ENCODE data around the gene NPC2.
"Not testable (repeated sequence)": the region's sequence is repeated elsewhere in the genome, so short reads cannot be mapped to it uniquely, and the experiment has no call there.

NPC2 gene

DNA sequence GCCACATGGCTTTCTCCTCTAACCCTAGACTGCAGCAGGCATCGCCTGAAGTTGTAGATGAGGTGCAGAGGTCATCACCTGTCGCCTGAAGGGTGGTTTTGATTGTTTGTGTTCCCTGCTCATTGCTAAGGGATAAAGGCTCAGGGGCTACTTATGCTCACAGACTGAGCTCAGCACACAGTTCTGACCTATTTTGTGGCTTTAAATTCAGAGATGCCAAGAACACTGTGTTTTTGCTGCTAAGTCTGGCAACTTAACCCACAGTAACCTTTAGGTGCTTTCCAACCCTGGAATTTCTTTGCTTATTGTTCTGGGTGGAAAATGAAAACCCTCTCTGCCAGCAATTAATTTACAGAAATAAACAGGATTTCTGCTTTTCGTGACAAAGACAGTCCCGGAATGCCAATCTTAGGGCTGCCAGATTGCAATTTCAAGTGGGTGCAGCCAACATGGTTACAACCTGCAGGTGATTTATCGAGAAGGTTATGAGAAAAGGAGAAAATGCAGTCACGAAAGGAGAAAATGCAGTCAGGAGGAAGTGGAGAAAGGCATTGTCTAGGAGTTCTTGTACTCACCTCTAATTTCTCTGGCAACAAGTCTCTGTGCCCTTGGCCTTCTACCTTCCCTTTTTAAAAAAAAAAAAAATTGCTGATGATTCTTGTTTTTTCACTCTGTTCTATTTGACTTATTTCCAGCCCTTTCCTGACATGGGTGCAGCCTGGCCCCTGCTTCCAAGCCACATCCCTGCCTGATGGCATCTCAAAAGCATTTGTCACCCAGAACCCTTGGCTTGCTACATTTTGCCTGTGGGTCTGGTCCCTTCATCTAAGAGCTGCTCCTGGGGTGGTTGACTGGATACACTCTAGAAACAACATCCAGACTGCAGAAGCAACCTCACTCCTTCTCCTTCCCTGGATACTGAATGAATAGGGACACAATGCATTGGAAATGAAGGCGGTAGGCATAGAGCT, 23.3 kb downstream of the NPC2 start:
- DNase-seq (ENCODE audit: low spot score): no peak

DNA sequence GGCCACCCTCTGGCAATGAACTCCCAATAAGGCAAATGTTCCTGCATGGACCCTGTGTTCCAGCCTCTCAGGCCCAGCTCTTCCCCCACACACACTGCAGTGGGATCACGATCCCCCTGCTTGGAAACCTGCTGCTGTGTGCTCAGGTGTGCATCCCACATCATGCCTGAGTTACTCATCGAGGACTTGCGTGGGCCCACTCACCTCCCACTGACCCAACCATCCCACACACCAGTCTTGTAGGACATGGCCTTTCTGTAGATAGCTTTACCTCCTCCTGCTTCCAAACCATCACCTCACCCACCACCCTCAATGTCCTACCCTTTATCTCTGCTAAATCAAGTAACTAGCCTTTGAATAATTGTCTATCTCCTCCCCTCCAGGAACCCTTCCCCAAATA, 24.6 kb downstream of the NPC2 start:
- no peak for DNase-seq (ENCODE audit: low spot score)

DNA sequence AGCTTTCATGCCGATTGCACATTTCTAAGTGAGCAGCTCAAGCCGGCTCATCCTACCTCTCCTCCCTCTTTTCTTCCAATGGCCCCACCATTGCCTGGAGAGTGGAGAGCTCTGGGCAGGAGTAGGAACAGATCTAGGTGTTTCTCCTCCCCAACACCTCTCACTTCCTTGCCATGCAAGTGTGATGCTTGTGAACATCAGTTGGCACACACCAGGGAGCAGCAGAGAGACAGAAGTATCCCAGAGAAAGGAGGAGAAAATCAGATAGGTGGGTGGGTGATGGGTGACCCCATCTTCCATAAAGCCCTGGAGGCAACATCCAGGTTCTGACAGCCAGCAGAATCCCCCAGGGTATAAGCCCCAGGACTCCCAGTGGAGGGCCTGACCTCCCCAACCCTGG, 27.8 kb downstream of the NPC2 start:
- no peak for DNase-seq (ENCODE audit: low spot score)

DNA sequence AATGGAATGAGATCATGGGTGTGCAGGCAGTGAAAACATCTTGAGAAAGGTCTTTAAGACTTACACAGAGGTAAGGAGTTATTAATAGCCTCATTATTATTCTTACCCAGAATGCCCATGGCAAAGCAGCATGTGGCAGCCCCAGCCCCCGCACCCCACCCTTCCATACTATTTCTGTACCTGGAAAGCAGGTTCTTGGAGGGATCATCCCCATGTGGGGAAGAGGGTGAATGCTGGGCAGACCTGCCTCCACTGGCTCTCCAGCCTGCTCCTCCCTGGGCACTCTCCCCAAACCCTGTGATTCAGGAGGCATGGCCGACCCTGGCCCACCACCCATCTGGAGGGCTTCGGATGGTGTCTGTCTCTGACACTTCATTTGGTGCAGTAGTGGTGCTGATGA, 28.3 kb downstream of the NPC2 start:
- no peak for DNase-seq (ENCODE audit: low spot score)

DNA sequence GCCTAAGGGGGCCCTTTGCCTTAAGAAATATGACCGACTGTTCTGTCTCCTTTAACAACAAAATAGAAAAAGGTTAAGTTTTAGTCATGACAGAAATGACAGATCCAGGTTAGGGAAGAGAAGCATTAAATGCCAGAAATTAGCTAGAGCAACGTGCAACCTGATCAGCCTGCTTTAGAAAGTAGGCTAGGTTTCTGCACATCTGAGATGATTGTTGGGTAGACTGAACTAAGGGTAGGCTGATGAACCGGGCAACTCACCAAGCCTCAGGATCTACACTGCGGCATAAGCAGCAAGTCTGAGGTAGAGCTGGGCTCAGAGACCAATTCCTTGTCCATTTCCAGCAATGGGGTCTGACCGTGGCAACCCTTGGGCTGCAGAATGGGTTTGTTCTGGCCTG, 29.4 kb downstream of the NPC2 start:
- DNase-seq (ENCODE audit: low spot score): no peak

DNA sequence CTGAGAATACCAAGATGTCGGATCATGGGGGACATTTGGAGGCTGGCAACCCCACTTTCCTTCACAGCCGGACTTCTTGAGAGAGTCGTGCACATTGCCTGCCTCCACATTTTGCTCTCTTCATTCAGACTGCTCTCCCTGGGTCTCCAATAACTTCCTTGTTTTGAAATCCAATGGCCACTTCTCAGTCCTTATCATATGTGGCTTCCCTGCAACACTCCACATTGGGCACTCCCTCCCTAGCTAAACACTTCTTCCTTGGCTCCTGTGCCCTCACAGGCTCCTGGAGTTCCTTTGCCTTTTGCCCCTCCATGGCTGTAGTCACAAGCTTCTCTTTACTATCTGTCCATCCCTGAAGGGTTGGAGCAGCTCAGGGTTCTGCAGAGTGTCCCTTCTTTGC, 30.1 kb downstream of the NPC2 start:
- DNase-seq (ENCODE audit: low spot score): no peak

DNA sequence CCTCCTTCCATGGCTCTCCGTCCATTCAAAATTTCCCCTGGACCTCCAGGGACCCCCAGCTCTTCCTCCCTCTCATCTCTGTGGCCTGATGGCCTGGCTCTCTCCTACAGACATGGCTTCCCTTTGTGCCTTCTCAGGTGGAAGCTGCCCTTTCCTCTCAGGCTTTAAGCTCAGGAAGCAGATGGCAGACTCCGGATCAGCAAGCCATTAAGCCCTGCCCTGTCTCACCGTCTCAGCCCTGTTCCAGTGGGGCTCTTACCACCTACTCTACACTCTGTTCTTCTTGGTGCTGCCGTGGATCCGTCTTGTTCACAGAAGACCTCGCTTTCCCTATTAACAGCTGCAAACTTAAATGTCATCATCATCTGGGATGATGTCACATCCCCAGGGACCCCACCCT, 33.1 kb downstream of the NPC2 start:
- no peak for DNase-seq (ENCODE audit: low spot score)

DNA sequence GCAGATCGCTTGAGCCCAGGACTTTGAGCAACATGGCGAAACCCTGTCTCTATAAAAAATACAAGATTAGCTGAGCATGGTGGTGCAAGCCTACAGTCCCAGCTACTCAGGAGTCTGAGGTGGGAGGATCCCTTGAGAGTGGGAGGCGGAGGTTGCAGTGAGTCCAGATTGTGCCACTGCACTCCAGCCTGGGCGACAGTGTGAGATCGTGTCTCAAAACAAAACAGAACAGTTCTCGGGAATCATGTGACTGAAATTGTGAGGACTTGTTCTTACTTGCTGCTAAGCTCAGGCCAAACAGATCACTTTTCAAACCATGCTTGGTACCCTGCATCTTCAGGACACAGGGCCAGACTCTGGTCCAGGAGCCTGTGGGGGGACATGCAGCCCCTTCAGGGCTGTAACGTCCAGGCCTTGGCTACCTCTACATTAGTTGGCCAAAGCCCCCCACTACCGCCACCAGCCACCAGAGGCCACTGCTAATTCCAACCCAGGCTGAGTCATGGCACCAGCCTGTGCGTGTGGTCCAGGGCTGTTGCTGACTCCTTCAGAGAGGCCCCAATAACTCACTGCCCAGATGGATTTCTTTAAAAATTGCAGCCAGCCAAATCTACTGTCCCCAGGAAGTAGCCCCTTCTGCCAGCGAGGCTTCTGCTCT, 33.7 kb downstream of the NPC2 start:
- peak; percentile 26 for DNase-seq (ENCODE audit: low spot score)

DNA sequence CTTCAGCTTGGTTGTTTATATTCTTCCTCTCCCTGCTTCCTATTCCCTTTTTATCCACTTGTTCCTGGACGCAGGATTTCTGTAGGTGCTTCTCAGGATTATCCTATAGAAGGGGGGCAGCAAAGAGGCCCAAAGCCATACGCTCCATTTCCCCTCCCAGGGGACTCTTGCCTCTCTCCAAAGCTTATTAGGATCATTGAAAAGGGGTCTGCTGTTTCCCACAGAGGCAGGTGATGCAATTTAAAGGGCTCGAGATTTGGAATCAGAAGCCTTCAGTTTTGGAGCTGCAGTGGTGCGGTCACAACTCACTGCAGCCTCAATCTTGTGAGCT, 35.6 kb downstream of the NPC2 start:
- no peak for DNase-seq (ENCODE audit: low spot score)

DNA sequence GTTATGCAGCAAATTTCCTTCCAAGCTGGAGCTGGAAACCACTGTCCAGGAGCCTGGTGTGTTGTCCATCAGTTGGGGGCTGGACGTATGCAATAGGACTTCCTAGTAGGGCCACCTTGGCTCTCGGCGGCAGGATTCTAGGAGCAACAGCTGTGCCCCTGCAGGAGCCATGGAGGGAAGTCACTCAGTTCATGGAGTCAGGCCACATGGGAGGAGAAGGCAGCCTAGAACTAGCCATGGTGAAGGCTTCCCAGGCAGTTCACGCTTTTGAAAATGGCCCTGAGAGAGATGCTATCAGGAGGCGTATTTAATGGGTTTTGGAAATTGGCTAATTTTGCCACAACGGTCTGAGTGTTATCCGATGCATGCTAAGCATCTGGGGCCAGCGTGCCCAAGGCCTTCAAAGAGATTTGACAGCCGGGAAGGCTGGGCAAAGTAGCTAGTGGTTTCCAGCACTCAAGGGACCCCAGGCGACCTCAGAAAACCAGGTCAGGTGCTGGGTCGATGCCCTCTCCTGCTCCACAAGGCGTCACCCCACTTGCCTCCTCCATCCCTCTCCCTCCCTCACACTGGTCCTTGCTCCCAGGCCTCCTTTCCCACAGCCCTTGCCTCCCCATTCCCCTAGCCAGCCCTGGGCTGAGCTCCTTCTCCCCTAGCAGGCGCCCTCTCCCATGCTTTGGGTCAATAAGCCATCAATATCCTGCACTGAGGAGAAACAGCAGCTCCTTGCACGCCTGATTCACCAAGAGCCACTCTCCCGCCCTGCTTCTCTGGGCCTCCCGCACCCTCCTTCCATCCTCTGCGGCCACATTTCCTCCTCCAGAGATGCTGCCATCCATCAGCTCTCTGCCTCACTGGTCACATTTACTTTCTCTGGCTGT, 36.2 kb downstream of the NPC2 start:
- no peak for DNase-seq (ENCODE audit: low spot score)

DNA sequence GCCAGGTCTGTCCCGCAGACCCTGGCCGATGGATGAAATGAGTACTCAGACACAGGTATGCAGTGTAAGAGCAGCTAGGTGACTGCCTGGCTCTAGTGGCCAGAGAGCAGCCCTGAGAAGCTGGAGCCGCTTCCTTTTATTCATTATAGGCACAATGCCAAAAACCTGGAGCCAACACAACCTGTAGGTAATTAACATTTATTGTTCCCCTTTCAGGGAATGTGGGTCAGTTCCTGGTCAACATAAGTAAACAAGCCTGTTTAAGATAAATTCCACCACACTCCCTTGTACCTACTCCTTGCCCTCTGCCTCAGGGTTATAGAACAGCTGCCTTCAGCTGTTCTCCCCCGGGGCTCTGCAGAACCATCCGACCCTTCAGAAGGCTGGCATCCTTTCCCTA, 38.7 kb downstream of the NPC2 start:
- not testable (repeated sequence) for DNase-seq (ENCODE audit: low spot score)

DNA sequence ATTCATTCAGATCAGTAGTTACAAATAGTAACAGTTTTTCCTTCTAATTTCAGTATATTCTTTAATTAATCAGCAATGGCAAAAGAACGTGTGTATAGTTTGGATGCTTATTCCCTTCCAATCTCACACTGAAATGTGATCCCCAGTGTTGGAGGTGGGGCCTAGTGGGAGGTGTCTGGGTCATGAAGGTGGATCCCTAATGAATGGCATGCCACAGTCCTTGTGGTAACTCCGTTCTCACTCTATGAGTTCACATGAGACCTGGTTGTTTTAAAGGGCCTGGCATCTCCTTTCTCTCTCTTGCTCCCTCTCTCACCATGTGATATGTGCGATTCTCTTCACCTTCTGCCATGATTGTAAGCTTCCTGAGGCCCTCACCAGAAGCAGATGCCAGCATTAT, 48.2 kb downstream of the NPC2 start:
- DNase-seq (ENCODE audit: low spot score): no peak

DNA sequence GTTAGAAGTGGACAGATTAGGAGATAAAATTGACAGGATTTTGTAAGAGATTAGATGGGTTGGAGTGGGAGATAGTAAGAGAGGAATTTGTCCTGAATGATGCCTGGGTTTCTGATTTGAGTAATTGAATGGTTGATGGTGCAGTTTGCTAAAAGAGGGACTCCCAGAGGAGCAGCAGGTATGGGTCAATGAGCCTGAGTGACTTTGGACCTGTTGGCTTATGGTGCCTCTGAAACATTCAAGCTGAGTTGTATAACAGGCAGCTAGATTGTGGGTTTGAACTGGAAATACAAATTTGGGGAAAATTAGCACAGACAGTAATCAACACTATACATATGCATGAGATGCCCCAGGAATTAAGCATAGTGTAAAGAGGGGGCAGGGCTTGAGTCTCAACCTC, 50.3 kb downstream of the NPC2 start:
- no peak for DNase-seq (ENCODE audit: low spot score)

DNA sequence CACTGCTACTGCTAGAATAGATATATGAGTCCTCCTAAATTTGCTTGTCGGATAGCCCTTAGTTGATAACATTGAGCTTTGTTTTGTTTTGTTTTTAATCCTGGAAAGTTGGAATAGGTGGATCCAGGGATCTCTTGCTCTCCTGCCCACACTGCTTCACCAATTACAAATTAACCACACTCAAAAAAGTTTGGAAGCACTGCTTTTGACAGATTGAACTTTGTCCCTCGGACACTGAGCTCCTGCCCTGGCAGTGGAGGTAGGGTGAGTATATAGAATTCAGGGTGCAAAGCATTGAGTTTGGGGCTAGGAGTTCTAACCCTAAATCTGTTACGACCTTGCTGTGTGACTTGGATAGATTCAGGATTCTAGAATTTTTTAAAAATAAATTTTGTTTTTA, 52.0 kb downstream of the NPC2 start:
- no peak for DNase-seq (ENCODE audit: low spot score)

DNA sequence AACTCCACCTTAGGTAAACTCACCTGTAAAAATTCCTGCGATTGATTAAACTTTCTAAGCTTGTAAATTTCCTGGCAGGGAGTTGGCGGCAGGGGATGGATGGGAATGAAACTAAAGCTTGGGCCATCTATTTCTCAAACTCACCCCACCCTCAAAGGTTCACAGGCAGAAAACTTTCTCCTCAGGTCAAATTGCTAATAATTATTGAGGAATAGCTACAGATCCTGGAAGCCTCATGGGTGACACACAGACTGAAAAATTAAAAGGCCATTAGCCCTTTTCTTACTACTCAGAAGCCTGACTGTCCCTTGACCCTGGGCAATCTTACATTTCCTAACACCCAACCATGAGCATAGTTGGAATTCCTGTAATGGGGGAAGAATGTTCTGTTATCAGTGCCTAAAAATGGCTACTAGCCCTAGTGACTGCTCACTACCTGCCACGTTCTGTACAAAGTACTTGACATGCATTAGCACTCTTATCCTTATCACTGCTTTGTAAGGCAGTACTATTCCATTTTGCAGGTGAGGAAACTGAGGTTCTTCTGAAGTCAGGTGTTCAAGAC, 54.7 kb downstream of the NPC2 start:
- no peak for DNase-seq (ENCODE audit: low spot score)

DNA sequence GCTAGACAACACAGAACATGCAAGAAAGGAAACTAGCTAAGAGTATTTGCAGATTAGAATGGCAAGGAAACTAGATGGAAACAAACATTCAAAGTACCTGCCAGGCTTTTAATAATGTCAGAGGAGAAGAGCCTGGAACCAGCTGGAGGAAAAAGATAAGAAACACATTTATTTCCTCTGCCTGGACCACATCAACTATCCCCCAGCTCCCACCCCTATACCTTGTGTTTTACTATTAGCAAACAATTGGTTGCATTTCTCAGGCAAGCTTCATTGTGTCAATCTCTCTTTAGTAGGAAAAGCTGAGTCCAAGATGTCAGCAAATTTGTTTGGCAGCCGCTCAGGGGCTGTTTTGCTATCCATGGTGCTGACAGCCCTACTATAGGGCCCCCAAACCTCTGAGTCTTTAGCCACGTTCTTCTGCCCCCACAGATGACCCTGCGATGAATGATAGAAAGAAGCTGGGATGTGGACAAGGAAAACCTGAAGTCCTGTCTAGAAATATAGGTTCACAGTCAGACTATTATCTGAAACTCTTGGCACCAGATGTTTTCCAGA, 55.5 kb downstream of the NPC2 start:
- DNase-seq (ENCODE audit: low spot score): no peak

DNA sequence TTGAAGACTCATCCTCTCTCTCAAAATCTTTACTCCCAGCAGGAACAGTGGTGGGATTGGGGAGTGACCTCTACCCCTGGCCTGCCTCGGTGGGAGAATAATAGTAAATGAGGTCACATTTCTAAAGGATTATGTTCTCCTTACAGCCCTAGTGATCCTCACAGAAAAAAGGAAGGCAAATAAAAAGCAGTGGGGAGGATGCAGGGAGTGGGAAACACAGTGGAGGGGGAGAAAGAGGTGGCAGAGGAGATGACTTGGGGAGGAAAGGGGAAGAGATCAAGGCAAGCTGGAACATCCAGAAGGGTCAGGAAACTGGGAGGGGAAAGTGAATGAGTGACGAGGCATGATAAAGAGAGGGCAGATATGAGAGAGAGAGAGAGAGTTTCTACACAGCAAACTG, 58.8 kb downstream of the NPC2 start:
- DNase-seq (ENCODE audit: low spot score): no peak

DNA sequence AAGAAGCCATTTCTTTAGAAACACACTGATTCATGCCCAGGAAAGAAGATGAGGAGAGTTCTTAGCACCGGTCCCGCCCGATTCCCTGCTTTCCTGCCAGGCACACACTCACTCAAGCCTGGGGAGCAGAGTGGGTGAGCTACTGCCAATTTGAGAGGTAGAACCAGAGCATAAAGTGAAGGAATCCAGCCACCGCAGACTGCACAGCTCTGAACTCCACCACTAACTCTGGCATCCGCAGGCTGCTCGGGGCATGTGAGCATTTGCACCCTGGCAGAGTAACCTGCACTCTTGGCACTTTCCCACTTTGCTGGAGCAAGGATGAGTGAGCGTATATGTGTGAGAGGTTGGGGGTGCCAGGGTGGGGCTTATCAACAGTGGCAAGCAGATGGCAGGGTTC, 63.1 kb downstream of the NPC2 start:
- no peak for DNase-seq (ENCODE audit: low spot score)

All from SK-N-DZ (cell line).